ENCODE data around the gene DUSP15.
"Not testable (repeated sequence)": the region's sequence is repeated elsewhere in the genome, so short reads cannot be mapped to it uniquely, and the experiment has no call there.

The DUSP15 gene

GRCh38 chr20:31869942-31870725 is at the start of gene DUSP15, which contains the start of gene TTLL9:
DUSP15 (minus strand) TSS chr20:31870527; CDS start chr20:31870337, 190 bp downstream.
TTLL9 (plus strand) TSS chr20:31870634; CDS start chr20:31871127, 493 bp downstream.
- Histone ChIP-seq H3K27me3 (ENCODE audit: control insufficient read depth, low read length) (peaks cover 53% of the 10 kb centered on the region), H3K27ac (ENCODE audit: low read depth, low read length) (no peak within 1 kb of the TSS), H3K4me2 (ENCODE audit: low read length) (peak within 1 kb of the TSS; percentile 67), H3K9me2 (replicated peaks; ENCODE audit: control insufficient read depth, low read length) (no peaks in the 10 kb centered on the region), H3K4me1 (ENCODE audit: control insufficient read depth, low read length) (peaks cover 24% of the 10 kb centered on the region), H4K20me1 (ENCODE audit: control insufficient read depth, insufficient read depth, low read depth, low read length) (no peaks in the 10 kb centered on the region), H3K36me3 (ENCODE audit: control insufficient read depth, low read length) (no peaks in the 10 kb centered on the region), H3K9me3 (ENCODE audit: control insufficient read depth, insufficient read depth, low read length) (no peaks in the 10 kb centered on the region), H3F3A (ENCODE audit: control insufficient read depth, insufficient read depth) (no peaks in the 10 kb centered on the region; the same call in 1 of the 2 replicates), H3K79me2 (ENCODE audit: control insufficient read depth, low read length) (no peaks in the 10 kb centered on the region), H3K4me3 (ENCODE audit: low read length) (peak within 1 kb of the TSS; percentile 58)
- TF ChIP-seq EZH2phosphoT487 (IDR thresholded peaks at IDR 0.05; ENCODE audit: borderline replicate concordance, low read length): no peak; the same call in none of the 2 replicates
- no peak for TF ChIP-seq CTCF (IDR thresholded peaks at IDR 0.05; ENCODE audit: low read depth, low read length, poor library complexity, severe bottlenecking)

- H3K27me3 ChIP-seq (ENCODE audit: control insufficient read depth, low read length): peaks cover 10% of the 10 kb centered on the region; the same call in 1 of the 2 replicates
- H3K9me2 ChIP-seq (replicated peaks; ENCODE audit: control insufficient read depth, low read length): no peaks in the 10 kb centered on the region
- no peaks in the 10 kb centered on the region for H4K20me1 ChIP-seq (ENCODE audit: control insufficient read depth, insufficient read depth, low read depth, low read length)
- no peak overlapping the region for H3K4me2 ChIP-seq (ENCODE audit: low read length)
- no peak overlapping the region for H3K27ac ChIP-seq (ENCODE audit: low read depth, low read length)
- no peaks in the 10 kb centered on the region for H3K9me3 ChIP-seq (ENCODE audit: control insufficient read depth, insufficient read depth, low read length)
- H3K79me2 ChIP-seq (ENCODE audit: control insufficient read depth, low read length): no peaks in the 10 kb centered on the region
- H3F3A ChIP-seq (ENCODE audit: control insufficient read depth, insufficient read depth): no peaks in the 10 kb centered on the region
- no peaks in the 10 kb centered on the region for H3K4me1 ChIP-seq (ENCODE audit: control insufficient read depth, low read length)
- H3K36me3 ChIP-seq (ENCODE audit: control insufficient read depth, low read length): no peaks in the 10 kb centered on the region
- TF ChIP-seq CTCF (IDR thresholded peaks at IDR 0.05; ENCODE audit: low read depth, low read length, poor library complexity, severe bottlenecking) (no peak), EZH2phosphoT487 (IDR thresholded peaks at IDR 0.05; ENCODE audit: borderline replicate concordance, low read length) (no peak)
- no peak overlapping the region for H3K4me3 ChIP-seq (ENCODE audit: low read length)
These were observed 49.3 kb upstream of the DUSP15 start for GRCh38 chr20:31919410-31920155.

- Histone ChIP-seq H3K27me3 (ENCODE audit: control insufficient read depth, low read length) (peaks cover 10% of the 10 kb centered on the region; the same call in 1 of the 2 replicates), H3K27ac (ENCODE audit: low read depth, low read length) (no peak overlapping the region), H3F3A (ENCODE audit: control insufficient read depth, insufficient read depth) (no peaks in the 10 kb centered on the region), H3K9me2 (replicated peaks; ENCODE audit: control insufficient read depth, low read length) (no peaks in the 10 kb centered on the region), H3K79me2 (ENCODE audit: control insufficient read depth, low read length) (no peaks in the 10 kb centered on the region), H3K9me3 (ENCODE audit: control insufficient read depth, insufficient read depth, low read length) (no peaks in the 10 kb centered on the region), H3K4me2 (ENCODE audit: low read length) (no peak overlapping the region), H3K4me1 (ENCODE audit: control insufficient read depth, low read length) (no peaks in the 10 kb centered on the region), H4K20me1 (ENCODE audit: control insufficient read depth, insufficient read depth, low read depth, low read length) (no peaks in the 10 kb centered on the region), H3K4me3 (ENCODE audit: low read length) (no peak overlapping the region), H3K36me3 (ENCODE audit: control insufficient read depth, low read length) (no peaks in the 10 kb centered on the region)
- no peak for TF ChIP-seq EZH2phosphoT487 (IDR thresholded peaks at IDR 0.05; ENCODE audit: borderline replicate concordance, low read length)
- no peak for TF ChIP-seq CTCF (IDR thresholded peaks at IDR 0.05; ENCODE audit: low read depth, low read length, poor library complexity, severe bottlenecking)
These were observed 48.3 kb upstream of the DUSP15 start for GRCh38 chr20:31918466-31919105.

GRCh38 chr20:31917962-31918412 is 47.7 kb upstream of the DUSP15 start:
- H3K9me3 ChIP-seq (ENCODE audit: control insufficient read depth, insufficient read depth, low read length); H3K36me3 ChIP-seq (ENCODE audit: control insufficient read depth, low read length); H4K20me1 ChIP-seq (ENCODE audit: control insufficient read depth, insufficient read depth, low read depth, low read length); H3K79me2 ChIP-seq (ENCODE audit: control insufficient read depth, low read length); H3K4me2 ChIP-seq (ENCODE audit: low read length); H3K27ac ChIP-seq (ENCODE audit: low read depth, low read length); H3F3A ChIP-seq (ENCODE audit: control insufficient read depth, insufficient read depth); H3K4me3 ChIP-seq (ENCODE audit: low read length); H3K4me1 ChIP-seq (ENCODE audit: control insufficient read depth, low read length); H3K9me2 ChIP-seq (replicated peaks; ENCODE audit: control insufficient read depth, low read length): not testable (repeated sequence)
- peaks cover 10% of the 10 kb centered on the region; the same call in 1 of the 2 replicates for H3K27me3 ChIP-seq (ENCODE audit: control insufficient read depth, low read length)

Measured in DOHH2 (cell line).